SK-N-SH treated with all-trans-retinoic acid at 6 μM for 48 hours (cell line): ENCODE results near the gene KRTAP9-4.
"Not testable (repeated sequence)": the region's sequence is repeated elsewhere in the genome, so short reads cannot be mapped to it uniquely, and the experiment has no call there.

Source experiments
- ATAC-seq: fragments of 200-7000 bp; cut with Tn5 transposase; 3 replicates; pipeline ENCODE4 v1.9.1; 2020; ENCODE audit warnings: mild to moderate bottlenecking, moderate library complexity
- ARNTL ChIP-seq: fragments of 450-650 bp; formaldehyde crosslinking; IDR thresholded peaks from 2 replicates; pipeline ENCODE4 v1.5.0; 2020; ENCODE audit warnings: low read depth, mild to moderate bottlenecking, moderate library complexity, borderline replicate concordance
- BACH2 ChIP-seq: fragments of 250-450 bp; sonication (Bioruptor Pico); IDR thresholded peaks from 2 replicates; pipeline ENCODE4 v1.9.0; 2021; ENCODE audit warnings: mild to moderate bottlenecking, borderline replicate concordance
- CSDC2 ChIP-seq: fragments of 250-450 bp; sonication (Bioruptor Pico); IDR thresholded peaks from 2 replicates; pipeline ENCODE4 v1.5.0; 2020; ENCODE audit warnings: mild to moderate bottlenecking, moderate library complexity
- CSRNP3 ChIP-seq: fragments of 250-450 bp; sonication (Bioruptor Pico); IDR thresholded peaks from 2 replicates; pipeline ENCODE4 v1.5.1; 2021; ENCODE audit warnings: mild to moderate bottlenecking, moderate library complexity
- ESRRG ChIP-seq: fragments of 250-450 bp; sonication (Bioruptor Pico); IDR thresholded peaks from 2 replicates; pipeline ENCODE4 v1.6.1; 2021; ENCODE audit warnings: mild to moderate bottlenecking
- GLIS3 ChIP-seq: fragments of 250-450 bp; sonication (Bioruptor Pico); IDR thresholded peaks from 2 replicates; pipeline ENCODE4 v1.5.0; 2020; ENCODE audit warnings: mild to moderate bottlenecking, moderate library complexity
- ISL1 ChIP-seq: fragments of 250-450 bp; sonication (Bioruptor Pico); IDR thresholded peaks from 2 replicates; pipeline ENCODE4 v2.1.2; 2022; ENCODE audit warnings: mild to moderate bottlenecking, moderate library complexity
- PATZ1 ChIP-seq: fragments of 250-450 bp; sonication (Bioruptor Pico); IDR thresholded peaks from 2 replicates; pipeline ENCODE4 v1.8.0; 2020; ENCODE audit warnings: mild to moderate bottlenecking, moderate library complexity, borderline replicate concordance
- RARB ChIP-seq: fragments of 250-450 bp; sonication (Bioruptor Pico); IDR thresholded peaks from 2 replicates; pipeline ENCODE4 v1.8.0; 2021; ENCODE audit warnings: mild to moderate bottlenecking, moderate library complexity
- TCF4 ChIP-seq: fragments of 250-450 bp; sonication (Bioruptor Pico); IDR thresholded peaks from 2 replicates; pipeline ENCODE4 v1.8.0; 2021; ENCODE audit warnings: mild to moderate bottlenecking, moderate library complexity, borderline replicate concordance
- TOX ChIP-seq: fragments of 250-450 bp; sonication (Bioruptor Pico); IDR thresholded peaks from 2 replicates; pipeline ENCODE4 v1.8.0; 2021; ENCODE audit warnings: mild to moderate bottlenecking, moderate library complexity, borderline replicate concordance
- ZFP3 ChIP-seq: fragments of 250-450 bp; sonication (Bioruptor Pico); IDR thresholded peaks from 2 replicates; pipeline ENCODE4 v1.5.0; 2020; ENCODE audit warnings: mild to moderate bottlenecking, moderate library complexity
- ZNF565 ChIP-seq: fragments of 450-650 bp; formaldehyde crosslinking; conservative IDR thresholded peaks from 2 replicates; pipeline ENCODE4 v1.5.0; 2020; ENCODE audit warnings: low read depth, mild to moderate bottlenecking, moderate library complexity
- ZNF70 ChIP-seq: fragments of 450-650 bp; formaldehyde crosslinking; IDR thresholded peaks from 2 replicates; pipeline ENCODE4 v1.5.0; 2020; ENCODE audit warnings: mild to moderate bottlenecking, moderate library complexity
- ZNF8 ChIP-seq: fragments of 450-650 bp; formaldehyde crosslinking; IDR thresholded peaks from 2 replicates; pipeline ENCODE4 v1.5.0; 2020; ENCODE audit warnings: mild to moderate bottlenecking, moderate library complexity
- TF ChIP-seq, protein P1 (sequence below): fragments of 250-450 bp; sonication (Bioruptor Pico); IDR thresholded peaks from 2 replicates; pipeline ENCODE4 v1.8.0; 2021; ENCODE audit warnings: low read depth, mild to moderate bottlenecking, moderate library complexity, borderline replicate concordance
- TF ChIP-seq, protein P2 (sequence below): fragments of 250-450 bp; sonication (Bioruptor Pico); IDR thresholded peaks from 2 replicates; pipeline ENCODE4 v1.5.1; 2020; ENCODE audit warnings: low read depth, mild to moderate bottlenecking, moderate library complexity

The KRTAP9-4 gene

DNA sequence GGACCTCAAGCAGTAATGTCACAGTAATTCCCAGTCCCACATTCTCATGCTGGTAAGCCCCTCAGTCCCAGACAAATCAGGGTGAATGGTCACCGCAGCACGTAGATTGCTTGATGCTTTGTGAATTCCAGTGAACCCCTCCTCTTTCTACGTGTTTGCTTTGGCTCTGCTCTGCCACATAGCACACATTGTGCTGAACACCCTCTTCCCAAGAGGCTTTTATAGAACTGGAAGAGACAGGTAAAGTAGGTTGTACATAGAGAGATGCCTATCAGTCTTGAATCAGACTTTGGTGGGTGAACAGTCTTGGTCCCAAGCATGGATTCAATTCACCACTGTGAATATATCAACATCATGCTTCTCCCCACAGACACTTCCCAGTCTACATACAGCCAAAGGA lies 15.1 kb downstream of the KRTAP9-4 start (continued):
- no peak for TF ChIP-seq CSRNP3
- no peak for TF ChIP-seq ZNF70 (CRISPR knock-in tag)
- TF ChIP-seq GLIS3 (CRISPR knock-in tag): no peak
- no peak for TF ChIP-seq CSDC2 (CRISPR knock-in tag)
- TF ChIP-seq, protein P1, sequence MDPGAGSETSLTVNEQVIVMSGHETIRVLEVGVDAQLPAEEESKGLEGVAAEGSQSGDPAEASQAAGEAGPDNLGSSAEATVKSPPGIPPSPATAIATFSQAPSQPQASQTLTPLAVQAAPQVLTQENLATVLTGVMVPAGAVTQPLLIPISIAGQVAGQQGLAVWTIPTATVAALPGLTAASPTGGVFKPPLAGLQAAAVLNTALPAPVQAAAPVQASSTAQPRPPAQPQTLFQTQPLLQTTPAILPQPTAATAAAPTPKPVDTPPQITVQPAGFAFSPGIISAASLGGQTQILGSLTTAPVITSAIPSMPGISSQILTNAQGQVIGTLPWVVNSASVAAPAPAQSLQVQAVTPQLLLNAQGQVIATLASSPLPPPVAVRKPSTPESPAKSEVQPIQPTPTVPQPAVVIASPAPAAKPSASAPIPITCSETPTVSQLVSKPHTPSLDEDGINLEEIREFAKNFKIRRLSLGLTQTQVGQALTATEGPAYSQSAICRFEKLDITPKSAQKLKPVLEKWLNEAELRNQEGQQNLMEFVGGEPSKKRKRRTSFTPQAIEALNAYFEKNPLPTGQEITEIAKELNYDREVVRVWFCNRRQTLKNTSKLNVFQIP (CRISPR knock-in tag): no peak

- no peak for TF ChIP-seq ZNF565 (CRISPR knock-in tag)
- ATAC-seq: no peak
Measured at GRCh38 chr17:41265078-41265477, 15.6 kb downstream of the KRTAP9-4 start, which contains the start of gene KRTAP9-6. TSS of gene KRTAP9-6 (plus strand) at chr17:41265378. CDS start at chr17:41265378, 0 bp downstream.

DNA sequence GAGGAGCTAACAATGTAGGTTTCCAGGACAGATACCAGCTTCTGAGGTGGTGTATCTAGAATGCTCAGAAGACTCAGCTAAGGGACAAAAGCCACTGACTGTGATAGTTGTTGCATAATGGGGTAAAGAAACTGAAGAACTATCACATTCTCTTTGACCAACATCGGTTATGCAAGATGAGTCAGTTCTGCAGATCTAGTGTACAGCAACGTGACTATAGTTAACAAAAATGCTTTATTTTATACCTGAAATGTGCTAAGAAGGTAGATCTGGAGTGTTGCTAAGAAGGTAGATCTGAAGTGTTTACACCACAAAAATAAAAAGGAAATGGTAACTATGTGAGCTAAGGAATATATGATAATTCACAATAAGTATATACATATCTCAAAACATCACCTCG lies 18.2 kb downstream of the KRTAP9-4 start:
- ATAC-seq: no peak
- TF ChIP-seq, protein P2, sequence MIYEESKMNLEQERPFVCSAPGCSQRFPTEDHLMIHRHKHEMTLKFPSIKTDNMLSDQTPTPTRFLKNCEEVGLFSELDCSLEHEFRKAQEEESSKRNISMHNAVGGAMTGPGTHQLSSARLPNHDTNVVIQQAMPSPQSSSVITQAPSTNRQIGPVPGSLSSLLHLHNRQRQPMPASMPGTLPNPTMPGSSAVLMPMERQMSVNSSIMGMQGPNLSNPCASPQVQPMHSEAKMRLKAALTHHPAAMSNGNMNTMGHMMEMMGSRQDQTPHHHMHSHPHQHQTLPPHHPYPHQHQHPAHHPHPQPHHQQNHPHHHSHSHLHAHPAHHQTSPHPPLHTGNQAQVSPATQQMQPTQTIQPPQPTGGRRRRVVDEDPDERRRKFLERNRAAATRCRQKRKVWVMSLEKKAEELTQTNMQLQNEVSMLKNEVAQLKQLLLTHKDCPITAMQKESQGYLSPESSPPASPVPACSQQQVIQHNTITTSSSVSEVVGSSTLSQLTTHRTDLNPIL: no peak
- TF ChIP-seq ARNTL (no peak), RARB (no peak), CSRNP3 (no peak), ZFP3 (CRISPR knock-in tag) (no peak), ZNF8 (CRISPR knock-in tag) (no peak)

DNA sequence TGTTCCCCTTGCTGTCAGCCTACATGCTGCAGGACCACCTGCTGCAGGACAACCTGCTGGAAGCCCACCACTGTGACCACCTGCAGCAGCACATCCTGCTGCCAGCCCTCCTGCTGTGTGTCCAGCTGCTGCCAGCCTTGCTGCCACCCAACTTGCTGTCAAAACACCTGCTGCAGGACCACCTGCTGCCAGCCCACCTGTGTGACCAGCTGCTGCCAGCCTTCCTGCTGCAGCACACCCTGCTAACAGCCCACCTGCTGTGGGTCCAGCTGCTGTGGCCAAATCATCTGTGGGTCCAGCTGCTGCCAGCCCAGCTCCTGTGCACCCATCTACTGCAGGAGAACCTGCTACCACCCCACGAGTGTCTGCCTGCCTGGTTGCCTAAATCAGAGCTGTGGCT lies 21.8 kb downstream of the KRTAP9-4 start:
- ATAC-seq: not testable (repeated sequence)

- TF ChIP-seq ZFP3 (CRISPR knock-in tag) (no peak), GLIS3 (CRISPR knock-in tag) (no peak), ISL1 (CRISPR knock-in tag) (no peak)
- no peak for ATAC-seq
Measured at GRCh38 chr17:41271858-41272257, 22.4 kb downstream of the KRTAP9-4 start.

- ATAC-seq: not testable (repeated sequence)
Measured at GRCh38 chr17:41275648-41276190, 26.2 kb downstream of the KRTAP9-4 start, which contains the start of gene KRTAP9-7. TSS of gene KRTAP9-7 (plus strand) at chr17:41275698. CDS start at chr17:41275698, 0 bp downstream.

DNA sequence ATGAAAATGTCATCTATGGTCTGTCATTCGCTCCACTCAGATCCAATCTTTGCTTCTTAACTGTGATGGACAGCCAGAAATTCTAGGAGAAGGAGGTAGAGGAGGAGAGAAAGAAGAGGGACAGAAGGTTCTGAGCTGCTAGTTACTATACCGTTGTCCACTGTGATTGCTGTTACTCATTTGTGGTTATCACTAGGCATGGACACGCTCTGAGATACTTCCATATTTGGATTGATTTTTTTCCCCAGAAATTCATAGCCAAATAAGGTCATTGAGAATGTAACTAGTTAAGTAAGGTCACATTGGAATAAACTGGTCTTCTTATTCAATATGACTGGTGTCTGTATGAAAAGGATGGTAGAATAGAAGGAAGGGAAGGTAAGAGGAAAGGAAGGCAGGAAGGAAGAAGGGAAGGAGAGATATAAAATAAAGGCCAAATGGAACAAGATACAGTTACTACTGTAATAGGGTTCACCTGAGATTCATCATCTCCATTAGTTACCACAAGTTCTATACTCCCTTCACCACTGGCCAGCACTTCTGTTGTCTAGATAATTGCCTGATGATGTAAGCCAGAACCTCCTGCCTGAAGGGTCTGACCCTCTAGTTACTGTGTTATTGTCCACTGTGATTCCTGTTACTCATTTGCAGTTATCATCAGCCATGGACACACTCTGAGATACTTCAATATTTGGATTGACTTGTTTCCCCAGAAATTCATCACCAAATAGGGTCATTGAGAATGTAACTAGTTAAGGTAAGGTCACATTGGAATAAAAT lies 28.9 kb downstream of the KRTAP9-4 start:
- TF ChIP-seq ZNF565 (CRISPR knock-in tag) (no peak), TCF4 (CRISPR knock-in tag) (no peak), CSRNP3 (no peak), ESRRG (CRISPR knock-in tag) (no peak), TOX (CRISPR knock-in tag) (no peak), BACH2 (CRISPR knock-in tag) (no peak), PATZ1 (CRISPR knock-in tag) (no peak)
- TF ChIP-seq, protein P1 (CRISPR knock-in tag): no peak
- ATAC-seq: no peak
